Non-pigmented ciliary epithelial cell (primary cell): ENCODE results near the gene PARD6A.

Experiments
- DNase-seq: peaks from one replicate; pipeline ENCODE4 v3.0.0-alpha.2; 2010; ENCODE audit warnings: low read depth

The PARD6A gene, protein sequence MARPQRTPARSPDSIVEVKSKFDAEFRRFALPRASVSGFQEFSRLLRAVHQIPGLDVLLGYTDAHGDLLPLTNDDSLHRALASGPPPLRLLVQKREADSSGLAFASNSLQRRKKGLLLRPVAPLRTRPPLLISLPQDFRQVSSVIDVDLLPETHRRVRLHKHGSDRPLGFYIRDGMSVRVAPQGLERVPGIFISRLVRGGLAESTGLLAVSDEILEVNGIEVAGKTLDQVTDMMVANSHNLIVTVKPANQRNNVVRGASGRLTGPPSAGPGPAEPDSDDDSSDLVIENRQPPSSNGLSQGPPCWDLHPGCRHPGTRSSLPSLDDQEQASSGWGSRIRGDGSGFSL

DNA sequence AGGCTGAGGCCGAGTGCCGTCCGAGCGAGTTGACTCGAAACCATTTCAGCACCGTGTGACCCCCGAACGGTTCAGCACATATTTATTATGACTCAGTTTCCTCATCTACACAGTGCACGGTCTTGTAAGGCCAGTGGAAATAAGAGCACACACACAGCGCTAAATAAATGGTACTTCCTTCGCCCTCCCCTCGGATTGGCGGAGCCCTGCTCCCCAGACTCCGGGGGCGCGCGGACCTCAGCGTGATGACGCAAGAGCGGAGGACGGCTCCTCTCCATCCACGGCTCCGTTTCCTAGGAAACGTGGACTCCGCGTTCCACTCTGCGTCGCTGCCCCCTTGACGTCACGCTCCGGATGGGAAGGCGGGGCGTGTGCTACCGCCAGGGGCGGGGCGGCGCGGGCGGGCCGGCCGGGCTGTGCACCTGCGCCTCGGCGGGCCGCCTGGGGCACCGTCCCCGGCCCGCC, at the start of gene PARD6A:
PARD6A (plus strand) TSS at position 397 of the 465 bp plus-strand sequence. CDS start 79 bp downstream, outside the sequence.
- peak; percentile 83 for DNase-seq

DNA sequence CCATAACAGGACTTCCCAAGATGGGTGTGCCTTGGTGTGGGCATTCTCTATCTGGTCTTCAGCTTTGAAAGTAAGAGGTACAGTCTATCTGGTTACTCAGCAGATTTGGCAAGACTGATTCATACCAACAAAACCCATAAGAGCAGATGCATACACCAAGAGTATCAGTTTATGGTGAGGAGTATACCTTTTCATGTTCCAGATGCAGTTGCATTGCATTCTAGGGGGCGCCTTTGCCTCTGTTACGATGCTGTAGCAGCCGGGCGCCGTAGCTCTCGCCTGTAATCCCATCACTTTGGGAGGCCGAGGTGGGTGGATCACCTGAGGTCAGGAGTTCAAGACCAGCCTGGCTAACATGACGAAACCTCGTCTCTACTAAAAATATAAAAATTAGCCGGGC, 47.0 kb upstream of the PARD6A start:
- no peak for DNase-seq

DNA sequence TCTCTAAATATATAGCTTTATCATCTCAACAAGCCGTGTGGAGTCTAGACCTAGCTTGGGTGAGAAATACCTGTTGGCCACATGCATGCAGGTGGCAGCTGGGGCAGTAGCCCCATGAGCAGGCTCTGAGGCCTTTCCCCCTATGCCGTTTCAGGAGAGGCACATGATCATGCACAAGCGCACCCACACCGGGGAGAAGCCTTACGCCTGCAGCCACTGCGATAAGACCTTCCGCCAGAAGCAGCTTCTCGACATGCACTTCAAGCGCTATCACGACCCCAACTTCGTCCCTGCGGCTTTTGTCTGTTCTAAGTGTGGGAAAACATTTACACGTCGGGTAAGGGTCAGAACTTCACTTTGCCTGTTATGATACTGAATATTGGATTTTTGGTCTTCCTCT, 32.5 kb upstream of the PARD6A start:
- DNase-seq: no peak

DNA sequence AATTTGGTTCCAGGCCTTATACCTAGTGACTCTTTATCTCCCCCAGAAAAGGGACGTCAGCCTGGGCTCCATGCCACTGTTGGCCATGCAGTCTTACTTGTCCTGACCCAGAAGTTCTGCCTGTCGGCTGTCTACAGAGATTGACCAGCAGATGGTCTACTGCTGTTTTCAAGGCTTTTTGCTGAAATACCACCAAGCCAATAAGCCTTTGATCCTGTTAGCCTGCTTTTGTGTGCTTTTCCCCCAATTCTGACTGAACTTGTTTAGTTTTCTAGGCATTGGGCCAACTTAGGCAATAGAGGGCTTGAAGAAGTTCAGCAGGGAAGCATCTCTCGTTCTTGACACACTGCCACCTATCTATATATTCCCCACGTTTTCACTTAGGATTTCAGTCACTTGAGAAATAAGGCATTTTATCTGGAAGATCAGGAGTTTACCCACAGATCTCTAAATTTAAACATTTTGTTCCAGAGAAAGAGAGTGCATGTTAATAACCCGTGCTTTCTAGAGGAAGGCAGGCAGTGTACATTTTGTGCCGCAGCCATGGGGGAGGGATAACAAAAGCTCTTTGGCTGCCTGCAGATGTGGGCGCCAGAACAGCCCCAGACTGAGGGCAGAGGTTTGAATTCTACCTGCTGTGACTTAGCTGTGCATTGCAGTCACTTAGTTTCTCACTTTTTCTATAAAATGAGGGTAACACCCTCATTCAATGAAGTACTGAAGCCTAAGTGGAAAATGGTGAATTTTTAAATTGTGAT, 28.2 kb upstream of the PARD6A start:
- peak; percentile 13 for DNase-seq

DNA sequence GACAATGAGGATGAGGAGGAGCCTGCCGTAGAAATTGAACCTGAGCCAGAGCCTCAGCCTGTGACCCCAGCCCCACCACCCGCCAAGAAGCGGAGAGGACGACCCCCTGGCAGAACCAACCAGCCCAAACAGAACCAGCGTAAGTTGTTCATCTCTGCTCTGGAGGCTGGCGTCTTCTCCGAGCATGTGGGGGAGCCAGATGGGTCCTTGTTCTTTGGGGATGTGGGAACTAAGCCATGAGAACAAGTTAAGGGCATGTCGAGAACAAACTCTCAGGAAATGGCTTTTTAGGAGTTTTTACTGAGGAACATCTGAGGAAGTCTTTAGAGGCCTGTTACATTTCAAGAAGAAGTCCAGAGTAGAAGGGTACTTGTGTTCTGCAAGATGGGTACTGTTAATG, 24.0 kb upstream of the PARD6A start:
- DNase-seq: no peak

DNA sequence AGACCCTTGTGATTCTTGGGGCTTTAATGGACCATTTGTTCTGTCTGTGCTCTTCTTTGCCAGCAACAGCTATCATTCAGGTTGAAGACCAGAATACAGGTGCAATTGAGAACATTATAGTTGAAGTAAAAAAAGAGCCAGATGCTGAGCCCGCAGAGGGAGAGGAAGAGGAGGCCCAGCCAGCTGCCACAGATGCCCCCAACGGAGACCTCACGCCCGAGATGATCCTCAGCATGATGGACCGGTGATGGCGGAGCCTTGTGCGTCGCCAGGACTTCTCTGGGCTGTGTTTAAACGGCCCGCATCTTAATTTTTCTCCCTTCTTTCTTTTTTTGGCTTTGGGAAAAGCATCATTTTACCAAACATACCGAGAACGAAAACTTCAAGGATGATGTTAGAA, 23.1 kb upstream of the PARD6A start:
- DNase-seq: no peak

DNA sequence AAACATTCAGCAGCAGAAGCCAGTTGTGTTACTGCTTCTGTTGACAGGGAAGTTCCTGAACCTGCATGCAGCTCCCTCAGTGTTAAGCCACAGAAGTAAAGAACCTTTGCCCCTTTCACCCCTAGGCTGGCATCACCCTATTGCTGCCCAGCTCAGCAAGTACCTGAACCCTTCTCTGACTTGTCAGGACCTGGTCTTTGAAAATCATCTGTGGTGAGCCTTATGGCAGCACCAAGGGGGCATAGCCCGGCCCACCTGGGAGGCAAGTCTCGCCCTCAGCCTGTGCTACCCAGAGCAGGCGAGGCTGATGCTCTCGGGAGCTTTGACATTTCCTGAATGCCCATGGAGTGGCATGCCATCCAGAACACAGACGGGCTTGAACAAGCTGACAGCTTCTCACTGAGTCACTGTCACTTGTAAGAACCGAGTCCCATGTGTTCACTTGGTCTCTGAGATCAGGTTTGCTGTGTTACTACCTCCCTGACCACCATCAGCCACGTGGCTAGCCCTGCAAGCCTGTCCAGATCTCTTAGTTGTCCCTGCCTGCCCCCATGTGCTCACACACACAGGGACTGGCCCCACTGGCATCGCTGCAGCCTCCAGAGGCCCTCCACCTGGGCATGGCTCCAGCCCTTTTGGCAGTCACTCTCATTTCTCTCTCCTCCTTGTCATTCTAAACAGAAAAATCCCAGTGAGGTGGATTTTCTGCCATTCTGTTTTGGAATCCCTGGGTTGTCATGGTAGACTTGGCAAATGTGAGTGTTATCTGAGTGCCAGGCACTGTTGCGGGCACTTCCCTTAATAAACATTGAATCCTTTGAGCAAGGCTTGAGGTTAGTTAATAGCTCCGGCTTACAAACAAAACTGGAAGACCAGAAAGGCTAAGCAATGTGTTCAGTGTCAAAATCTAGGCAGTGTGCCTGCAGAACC, 18.7 kb upstream of the PARD6A start:
- no peak for DNase-seq

DNA sequence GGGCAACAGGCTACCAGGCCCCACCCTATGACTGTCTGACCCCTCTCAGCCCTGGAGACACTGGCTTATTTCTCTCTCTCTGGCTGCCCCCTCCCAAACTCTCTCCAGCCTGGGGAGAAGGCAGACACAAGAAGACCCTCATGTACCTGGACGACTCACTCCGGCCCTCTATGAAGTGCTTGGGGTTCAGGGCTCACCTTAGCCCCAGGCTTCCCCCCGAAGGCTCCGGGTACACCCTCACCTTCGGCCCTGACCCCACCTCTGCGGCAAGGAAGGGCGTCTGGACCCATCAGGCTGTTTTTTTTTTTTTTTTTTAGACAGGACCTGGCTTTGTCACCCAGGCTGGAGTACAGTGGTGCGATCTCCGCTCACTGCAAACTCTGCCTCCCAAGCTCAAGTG, 16.7 kb upstream of the PARD6A start:
- no peak for DNase-seq

DNA sequence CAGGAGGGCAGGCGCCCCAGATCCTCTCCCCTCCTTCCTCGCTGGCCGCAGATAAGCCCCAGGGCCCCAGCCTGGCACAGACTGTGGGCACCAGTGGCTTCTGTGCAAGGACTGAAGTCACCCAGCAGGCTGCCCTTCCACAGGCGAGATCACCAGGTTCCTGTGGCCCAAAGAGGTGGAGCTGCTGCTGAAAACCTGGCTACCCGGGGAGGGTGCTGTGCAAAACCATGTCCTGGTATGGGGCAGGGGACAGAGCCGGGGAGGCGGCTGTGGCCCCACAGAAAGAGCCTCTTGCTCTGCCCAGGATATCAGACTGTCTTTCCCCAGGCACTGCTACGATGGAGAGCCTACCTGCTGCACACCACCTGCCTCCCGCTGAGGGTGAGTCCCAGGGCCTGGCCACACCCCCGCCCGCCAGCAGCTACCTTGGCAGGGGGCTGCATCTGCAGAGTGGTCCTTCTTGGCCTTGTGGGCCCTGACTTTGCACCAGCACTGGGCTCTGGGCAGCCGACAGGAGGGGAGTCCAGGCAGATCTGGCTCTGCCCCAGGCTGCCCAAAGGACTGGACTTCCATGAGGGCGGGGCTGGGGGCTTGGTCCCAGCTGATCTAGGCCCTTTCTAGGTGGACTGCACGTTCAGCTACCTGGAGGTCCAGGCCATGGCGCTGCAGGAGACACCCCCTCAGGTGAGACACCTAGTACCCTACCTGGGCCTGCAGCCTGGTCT, 15.2 kb upstream of the PARD6A start:
- DNase-seq: no peak

DNA sequence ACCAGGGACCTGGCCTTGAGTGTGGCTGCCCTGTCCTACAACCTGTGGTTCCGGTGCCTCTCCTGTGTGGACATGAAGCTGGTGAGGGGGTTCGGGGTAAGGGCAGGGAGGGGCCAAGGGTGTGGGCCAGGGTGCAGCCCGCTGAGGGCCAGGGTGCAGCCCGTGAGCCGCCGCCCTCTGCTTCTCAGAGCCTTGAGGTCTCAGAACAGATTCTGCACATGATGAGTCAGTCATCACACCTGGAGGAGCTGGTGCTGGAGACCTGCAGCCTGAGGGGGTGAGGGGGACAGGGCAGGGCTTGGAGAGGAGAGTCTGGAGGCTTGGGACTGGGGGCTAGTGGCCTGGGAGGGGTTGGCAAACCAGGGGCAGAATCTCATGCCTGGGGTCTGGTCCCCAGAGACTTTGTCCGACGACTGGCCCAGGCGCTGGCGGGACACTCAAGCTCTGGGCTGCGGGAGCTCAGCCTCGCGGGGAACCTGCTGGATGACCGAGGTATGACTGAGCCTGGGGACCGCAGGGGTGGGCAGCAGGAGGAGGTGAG, 13.6 kb upstream of the PARD6A start:
- no peak for DNase-seq

DNA sequence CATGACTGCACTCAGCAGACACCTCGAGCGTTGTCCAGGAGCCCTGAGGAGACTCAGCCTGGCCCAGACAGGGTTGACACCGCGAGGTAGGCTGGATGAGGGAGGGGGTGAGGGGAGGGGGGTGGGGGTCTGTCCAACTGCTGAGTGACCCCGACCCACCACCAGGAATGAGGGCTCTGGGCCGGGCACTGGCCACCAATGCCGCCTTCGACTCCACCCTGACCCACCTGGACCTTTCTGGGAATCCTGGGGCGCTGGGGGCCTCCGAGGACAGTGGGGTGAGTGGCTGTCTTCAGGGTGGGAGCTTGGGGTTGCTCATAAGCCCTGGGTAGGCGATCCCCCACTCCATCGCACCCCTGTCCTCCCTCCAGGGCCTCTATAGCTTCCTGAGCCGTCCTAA, 13.1 kb upstream of the PARD6A start:
- DNase-seq: no peak

DNA sequence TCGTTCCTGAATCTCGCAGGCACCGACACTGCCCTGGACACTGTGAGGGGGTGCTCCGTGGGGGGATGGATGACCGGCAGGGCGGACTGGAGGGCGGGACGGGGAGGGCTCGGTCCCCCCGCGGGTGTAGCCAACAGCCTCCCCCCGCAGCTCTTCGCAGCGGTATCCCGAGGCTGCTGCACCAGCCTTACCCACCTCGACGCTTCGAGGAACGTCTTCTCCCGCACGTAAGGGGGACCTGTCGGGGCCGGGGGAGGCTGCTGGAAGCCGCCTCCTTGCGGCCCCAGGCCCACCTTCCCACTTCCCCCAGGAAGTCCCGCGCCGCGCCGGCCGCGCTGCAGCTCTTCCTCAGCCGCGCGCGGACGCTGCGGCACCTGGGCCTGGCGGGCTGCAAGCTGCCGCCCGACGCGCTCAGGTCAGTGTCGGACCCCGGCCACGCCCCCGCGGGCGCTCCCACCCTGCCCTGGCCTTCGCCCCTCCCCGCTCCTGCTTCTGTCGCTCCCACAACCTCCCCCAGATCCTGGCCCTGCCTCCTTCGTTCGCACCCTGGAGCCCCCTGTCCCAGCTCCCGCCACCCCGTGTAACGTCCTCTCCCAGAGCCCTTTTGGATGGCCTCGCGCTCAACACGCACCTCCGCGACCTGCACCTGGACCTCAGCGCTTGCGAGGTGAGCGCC, 12.5 kb upstream of the PARD6A start:
- no peak for DNase-seq

DNA sequence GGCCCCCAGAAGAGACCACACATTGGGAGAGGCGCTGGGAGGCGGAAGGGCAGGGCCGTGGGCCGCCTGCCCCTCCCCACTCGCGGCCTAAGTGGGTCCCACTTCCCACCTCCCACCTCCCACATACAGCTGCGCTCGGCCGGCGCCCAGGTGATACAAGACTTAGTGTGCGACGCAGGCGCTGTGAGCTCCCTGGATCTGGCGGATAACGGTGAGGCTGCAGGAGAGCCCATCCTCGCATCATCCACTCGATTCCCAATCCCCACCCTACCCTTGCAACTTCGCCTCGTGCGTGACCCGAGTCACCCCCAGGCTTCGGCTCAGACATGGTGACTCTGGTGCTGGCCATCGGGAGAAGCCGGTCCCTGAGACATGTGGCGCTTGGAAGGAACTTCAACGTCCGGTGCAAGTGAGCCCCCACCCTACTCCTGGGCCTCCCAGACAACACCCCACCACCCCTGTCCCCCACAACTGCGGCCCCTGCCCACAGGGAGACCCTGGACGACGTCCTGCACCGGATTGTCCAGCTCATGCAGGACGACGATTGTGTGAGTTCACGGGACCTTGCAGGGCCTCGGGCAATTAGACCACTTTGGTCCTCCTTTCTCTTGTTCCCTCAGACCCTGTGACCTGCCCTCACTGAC, 11.9 kb upstream of the PARD6A start:
- DNase-seq: no peak

DNA sequence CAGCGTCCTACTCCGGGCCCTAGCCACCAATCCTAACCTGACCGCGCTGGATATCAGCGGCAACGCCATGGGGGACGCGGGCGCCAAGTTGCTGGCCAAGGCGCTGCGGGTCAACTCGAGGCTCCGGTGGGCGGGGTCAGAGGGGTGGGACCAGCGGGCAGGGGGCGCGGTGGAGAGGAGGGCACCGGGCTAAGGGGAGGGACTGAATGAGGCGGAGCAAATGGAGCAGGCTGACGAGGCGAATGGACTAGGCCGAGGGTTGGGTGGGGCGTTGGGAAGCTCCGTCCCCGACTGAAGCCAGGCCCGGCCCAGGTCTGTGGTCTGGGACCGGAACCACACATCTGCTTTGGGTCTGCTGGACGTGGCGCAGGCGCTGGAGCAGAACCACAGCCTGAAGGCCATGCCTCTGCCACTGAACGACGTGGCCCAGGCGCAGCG, 11.2 kb upstream of the PARD6A start:
- no peak for DNase-seq

DNA sequence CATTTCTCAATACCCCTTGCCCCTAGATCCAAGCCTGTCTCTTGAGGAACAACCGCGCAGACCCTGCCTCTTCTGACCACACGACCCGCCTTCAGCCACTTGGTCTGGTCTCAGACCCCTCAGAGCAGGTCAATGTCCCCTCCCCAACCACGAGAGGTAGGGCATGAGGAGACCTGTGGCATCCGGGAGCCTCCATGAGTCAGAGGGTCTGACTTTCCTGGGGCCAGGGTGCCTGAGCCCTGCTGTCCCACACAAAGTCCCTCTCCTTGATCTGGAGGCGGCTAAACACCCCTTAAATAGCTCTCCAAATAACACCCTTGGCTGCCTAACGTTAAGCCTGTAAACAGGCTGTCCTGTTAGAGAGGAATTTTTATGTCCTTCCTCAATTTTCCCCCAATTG, 10.7 kb upstream of the PARD6A start:
- no peak for DNase-seq

DNA sequence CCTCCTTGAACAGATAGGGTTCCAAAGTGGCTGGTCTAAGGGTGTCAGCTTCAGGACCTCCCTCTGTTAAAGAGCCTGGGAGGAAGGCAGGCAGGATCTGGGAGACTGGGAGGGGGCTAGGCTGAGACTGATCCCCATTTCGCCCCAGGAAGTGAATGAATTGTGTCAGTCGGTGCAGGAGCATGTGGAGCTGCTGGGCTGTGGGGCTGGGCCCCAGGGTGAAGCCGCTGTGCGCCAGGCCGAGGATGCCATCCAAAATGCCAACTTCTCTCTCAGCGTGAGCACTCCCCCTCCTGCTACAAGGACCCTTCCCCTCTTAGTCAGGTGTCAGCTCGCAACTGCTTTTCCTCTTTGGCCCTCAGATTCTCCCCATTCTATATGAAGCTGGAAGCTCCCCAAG, 9.7 kb upstream of the PARD6A start:
- DNase-seq: no peak

DNA sequence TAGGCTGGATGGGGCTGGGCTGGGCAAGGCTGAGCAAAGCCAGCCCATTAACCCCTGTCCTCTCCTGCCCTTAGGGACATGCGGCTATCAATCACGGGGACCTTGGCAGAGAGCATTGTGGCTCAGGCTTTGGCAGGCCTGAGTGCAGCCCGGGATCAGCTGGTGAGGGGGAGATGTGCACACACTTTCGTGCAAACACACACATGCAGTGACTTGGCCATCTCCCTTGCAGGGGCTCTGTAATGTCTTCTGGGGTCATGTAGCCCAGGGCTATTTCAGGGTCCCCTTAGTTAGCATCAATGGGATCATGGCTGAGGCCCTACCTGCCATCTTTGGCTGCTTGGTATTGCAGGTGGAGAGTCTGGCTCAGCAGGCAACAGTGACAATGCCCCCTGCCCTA, 8.9 kb upstream of the PARD6A start:
- DNase-seq: no peak

DNA sequence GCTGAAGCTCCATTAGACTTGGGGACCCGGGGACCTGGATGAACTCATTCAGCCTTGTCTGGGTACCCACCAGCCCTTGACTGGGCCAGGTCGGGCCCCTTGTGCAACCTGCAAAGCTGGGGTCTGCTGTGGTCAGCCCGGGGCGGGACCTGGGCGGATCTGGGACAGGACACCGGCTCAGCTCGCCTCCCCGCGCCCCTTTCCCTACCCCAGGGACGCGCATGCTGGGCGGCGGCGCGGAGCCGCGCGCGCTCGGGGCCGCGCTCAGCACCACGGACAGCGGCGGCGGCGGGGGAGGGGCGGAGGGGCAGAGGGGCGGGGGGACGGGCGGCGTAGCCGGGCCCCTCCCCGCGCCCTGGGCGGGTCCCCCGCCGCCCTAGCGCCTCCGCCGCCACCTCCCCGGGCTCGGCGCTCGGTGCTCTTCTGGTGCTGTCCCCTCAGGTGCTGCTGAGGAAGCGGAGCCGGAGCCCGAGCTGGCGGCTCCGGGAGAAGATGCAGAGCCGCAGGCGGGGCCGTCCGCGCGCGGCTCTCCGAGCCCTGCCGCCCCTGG, 8.1 kb upstream of the PARD6A start:
- DNase-seq: no peak

DNA sequence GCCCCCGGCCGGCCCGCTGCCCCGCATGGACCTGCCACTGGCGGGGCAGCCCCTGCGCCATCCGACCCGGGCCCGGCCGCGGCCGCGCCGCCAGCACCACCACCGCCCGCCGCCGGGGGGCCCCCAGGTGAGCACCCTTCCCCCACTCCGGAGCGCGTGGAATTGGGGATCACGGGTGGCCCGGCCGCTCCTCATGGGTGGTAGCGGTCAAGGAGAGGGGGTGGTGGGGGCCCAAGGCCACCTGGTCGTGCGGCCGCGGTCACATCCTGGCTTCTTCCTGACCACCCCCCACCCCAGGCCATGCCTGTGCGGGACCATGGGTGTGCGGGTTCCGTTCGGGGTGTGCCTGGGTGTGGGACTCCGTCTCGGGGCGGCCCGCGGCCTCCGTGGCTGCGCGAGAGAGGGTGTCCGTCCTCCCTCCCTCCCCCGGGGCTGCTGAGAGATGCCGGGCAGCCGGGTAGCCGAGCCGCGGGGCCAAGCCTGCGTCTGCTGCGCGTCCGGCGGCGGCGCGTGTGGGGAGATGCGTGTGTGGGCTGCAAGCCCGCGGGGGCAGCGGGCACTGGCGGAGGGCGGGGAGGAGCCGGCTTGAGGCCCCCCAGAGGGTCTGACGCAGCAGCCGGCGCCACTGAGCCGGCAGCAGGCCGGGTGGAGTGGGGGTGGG, 7.5 kb upstream of the PARD6A start:
- no peak for DNase-seq
